Mesenteric fat pad (tissue), 1 donor: Measurements from ENCODE around the gene DHRS4L2. TPM values are rescaled to one million over a fixed set of nuclear protein-coding genes. Genes with fewer than 3 reads are reported as not detected.

Source experiments
- DNase-seq: peaks from one replicate; pipeline ENCODE4 v3.0.0-alpha.2; 2020; ENCODE audit warnings: low spot score
- total RNA-seq: library from RNA; stranded (reverse); fragmentation: NEBNext Ultra II Directional; extraction: Animal tissue kit (Norgen Biotek cat#: 25700); gene quantifications from one replicate; pipeline ENCODE4 v1.2.1, GENCODE V29; 2021
- donor health status: DM: yes; HTN: yes; CAD: no.

Gene DHRS4L2
- total RNA-seq, 1 donor from 2014 or later: 18.9 TPM

- DNase-seq: peak; percentile 91
Observed at GRCh38 chr14:24051789-24052655, 63.3 kb downstream of the DHRS4L2 start, which contains the start of gene CARMIL3. CARMIL3 (plus strand) TSS chr14:24052009; CDS start chr14:24052154, 145 bp downstream.

- DNase-seq: peak; percentile 37
Observed at GRCh38 chr14:24052656-24053547, 64.2 kb downstream of the DHRS4L2 start.

GRCh38 chr14:24053548-24054323 is 65.0 kb downstream of the DHRS4L2 start:
- DNase-seq: peak; percentile 77

- peak; percentile 62 for DNase-seq
Observed at GRCh38 chr14:24054324-24054641, 65.6 kb downstream of the DHRS4L2 start.

DNA sequence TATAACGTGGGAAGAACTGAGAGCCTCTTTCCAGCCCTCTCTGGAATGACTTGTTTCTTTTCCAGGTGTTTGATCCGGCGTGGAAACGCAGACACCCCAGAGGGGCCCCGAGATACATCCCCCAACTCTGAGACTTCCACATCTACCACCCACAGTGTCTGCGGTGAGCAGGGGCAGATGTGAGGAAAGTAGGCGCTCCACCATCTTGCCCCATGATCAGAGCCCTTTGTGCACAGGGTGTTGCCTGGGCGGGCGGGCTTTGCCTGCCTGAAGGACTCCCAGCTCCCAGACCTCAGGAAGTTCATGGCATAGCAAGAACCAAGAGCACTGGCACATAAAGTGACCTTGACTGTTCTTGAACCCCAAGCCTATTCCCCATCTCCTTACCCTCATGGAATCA is 65.9 kb downstream of the DHRS4L2 start:
- peak; percentile 86 for DNase-seq

Other genes starting within 250 kb of the DHRS4L2 start
- gene DHRS4, start 35.2 kb upstream of the DHRS4L2 start, total RNA-seq: 19.2 TPM
- gene CARMIL3, start 63.1 kb downstream of the DHRS4L2 start, total RNA-seq: 0.61 TPM
- gene CPNE6, start 82.6 kb downstream of the DHRS4L2 start, total RNA-seq: not detected
- gene PCK2, start 105.4 kb downstream of the DHRS4L2 start, total RNA-seq: 39.1 TPM
- 31.7 TPM for gene DCAF11, start 125.8 kb downstream of the DHRS4L2 start, total RNA-seq
- gene NRL, start 126.0 kb downstream of the DHRS4L2 start, total RNA-seq: 1.6 TPM
- gene FITM1, start 141.7 kb downstream of the DHRS4L2 start, total RNA-seq: 0.58 TPM
- gene PSME1, start 147.3 kb downstream of the DHRS4L2 start, total RNA-seq: 121 TPM
- gene EMC9, start 152.7 kb downstream of the DHRS4L2 start, total RNA-seq: 15.5 TPM
- gene PSME2, start 157.7 kb downstream of the DHRS4L2 start, total RNA-seq: 113 TPM
- gene RNF31, start 158.6 kb downstream of the DHRS4L2 start, total RNA-seq: 60.0 TPM
- 102 TPM for gene IRF9, start 172.3 kb downstream of the DHRS4L2 start, total RNA-seq
- gene REC8, start 183.2 kb downstream of the DHRS4L2 start, total RNA-seq: 31.5 TPM
- 46.3 TPM for gene IPO4, start 199.9 kb downstream of the DHRS4L2 start, total RNA-seq
- gene TM9SF1, start 206.5 kb downstream of the DHRS4L2 start, total RNA-seq: 51.0 TPM
- not detected for gene TSSK4, start 216.8 kb downstream of the DHRS4L2 start, total RNA-seq
- 58.7 TPM for gene CHMP4A, start 224.6 kb downstream of the DHRS4L2 start, total RNA-seq
- 10.3 TPM for gene MDP1, start 227.1 kb downstream of the DHRS4L2 start, total RNA-seq
- 169 TPM for gene NEDD8, start 243.4 kb downstream of the DHRS4L2 start, total RNA-seq
- 46.5 TPM for gene GMPR2, start 244.0 kb downstream of the DHRS4L2 start, total RNA-seq